Vagina (tissue), 2 donors: ENCODE measurements around the gene AKAP13.

Experiments used
- CTCF ChIP-seq, 3 experiments: fragments of 450-650 bp in 2 of 3; fragments of 200-600 bp in 1 of 3; sonication (generic) in 1 of 3; IDR thresholded peaks; one replicate each; pipeline ENCODE4 v1.5.1; 2017 to 2019; ENCODE audit warnings: antibody characterized with exemption in 3 of 3, mild to moderate bottlenecking in 2 of 3, moderate library complexity in 2 of 3
- POLR2A ChIP-seq, 2 donors: fragments of 450-650 bp; IDR thresholded peaks; one replicate each; pipeline ENCODE4 v1.6.1; 2017; ENCODE audit warnings: antibody characterized with exemption in 2 of 2, mild to moderate bottlenecking in 2 of 2, moderate library complexity in 2 of 2

- no peak for TF ChIP-seq POLR2A (IDR thresholded peaks at IDR 0.05)
- TF ChIP-seq CTCF (IDR thresholded peaks at IDR 0.05) = no peak
Observed at GRCh38 chr15:85463976-85464375, 83.6 kb downstream of the AKAP13 start.
